Caco-2 (cell line): ENCODE results near the gene HMCN2. TPM values are rescaled to one million over a fixed set of nuclear protein-coding genes. Genes with fewer than 3 reads are reported as not detected.

Experiments used
- BruUV-seq: library from RNA; stranded (reverse); fragments of 400-500 nt; replicated peaks from 2 replicates; lab custom pipeline; 2021; lab: Mats Ljungman, UMichigan
- CTCF ChIA-PET: fragments of 300-600 bp; sonication (Branson Sonifier 250); formaldehyde crosslinking; loops from one replicate; lab custom pipeline; 2022; ENCODE audit warnings: antibody characterized with exemption; lab: Charles Lee
- POLR2A ChIA-PET: fragments of 300-600 bp; sonication (Branson Sonifier 250); formaldehyde crosslinking; loops from one replicate; lab custom pipeline; 2022; ENCODE audit warnings: antibody characterized with exemption; lab: Charles Lee
- DNase-seq, 2 experiments: peaks; one replicate each; pipeline versions ENCODE4 v3.0.0 to v3.0.0-alpha.2; 2020 to 2022
- H3K27me3 ChIP-seq: replicated peaks from 2 replicates; pipeline ENCODE4 v1.6.0; 2011; ENCODE audit warnings: low read length; ENCODE audit not compliant: control insufficient read depth, insufficient read depth
- H3K36me3 ChIP-seq: 2 replicates; pipeline ENCODE4 v1.5.1; 2011; ENCODE audit warnings: low read length; ENCODE audit not compliant: control insufficient read depth, insufficient read depth
- H3K4me1 ChIP-seq: fragments of 250-450 bp; sonication (Bioruptor Pico); 2 replicates; pipeline ENCODE4 v1.5.1; 2020; ENCODE audit warnings: mild to moderate bottlenecking
- H3K4me3 ChIP-seq: 2 replicates; pipeline ENCODE4 v1.5.1; 2011; ENCODE audit warnings: low read depth, mild to moderate bottlenecking, control low read depth, low read length
- H3K9me3 ChIP-seq: fragments of 250-450 bp; sonication (Bioruptor Pico); 2 replicates; pipeline ENCODE4 v1.5.1; 2020; ENCODE audit warnings: mild to moderate bottlenecking, moderate library complexity
- H3K27ac Mint-ChIP-seq: one replicate; pipeline ENCODE4 v1.8.0; 2022; ENCODE audit warnings: mixed read lengths; ENCODE audit not compliant: unreplicated experiment
- H3K27me3 Mint-ChIP-seq: one replicate; pipeline ENCODE4 v1.8.0; 2022; ENCODE audit warnings: mixed read lengths; ENCODE audit not compliant: insufficient read depth, unreplicated experiment
- H3K36me3 Mint-ChIP-seq: one replicate; pipeline ENCODE4 v1.8.0; 2022; ENCODE audit warnings: mild to moderate bottlenecking, mixed read lengths; ENCODE audit not compliant: insufficient read depth, unreplicated experiment
- H3K4me1 Mint-ChIP-seq: one replicate; pipeline ENCODE4 v1.8.0; 2022; ENCODE audit warnings: low read depth, mixed read lengths; ENCODE audit not compliant: unreplicated experiment
- H3K4me3 Mint-ChIP-seq: one replicate; pipeline ENCODE4 v1.8.0; 2022; ENCODE audit warnings: mild to moderate bottlenecking, moderate library complexity, mixed read lengths; ENCODE audit not compliant: unreplicated experiment
- H3K9me3 Mint-ChIP-seq: one replicate; pipeline ENCODE4 v1.8.0; 2022; ENCODE audit warnings: mixed read lengths; ENCODE audit not compliant: unreplicated experiment
- CTCF ChIP-seq, 2 experiments: fragments of 200-600 bp in 1 of 2; IDR thresholded peaks; 1 replicate in 1 of 2; 2 replicates in 1 of 2; pipeline versions ENCODE4 v1.5.1 to v1.8.0; 2011 to 2022; ENCODE audit warnings: antibody characterized with exemption in 1 of 2, control low read depth in 1 of 2, inconsistent platforms in 1 of 2, low read depth in 1 of 2, low read length in 1 of 2, mild to moderate bottlenecking in 1 of 2, moderate library complexity in 1 of 2; ENCODE audit not compliant: insufficient read depth in 1 of 2, severe bottlenecking in 1 of 2, unreplicated experiment in 1 of 2
- intact Hi-C: fragments of 100-400 bp; cut with micrococcal nuclease; formaldehyde crosslinking; loops from one replicate; pipeline ENCODE4 v1.10.0; 2022; ENCODE audit not compliant: unreplicated experiment
- total RNA-seq: library from RNA; stranded (reverse); gene quantifications from 2 replicates; pipeline ENCODE4 v1.2.3, GENCODE V29; 2022

HMCN2 gene
- total RNA-seq, 1 experiment from 2014 or later = 0.41 TPM

DNA sequence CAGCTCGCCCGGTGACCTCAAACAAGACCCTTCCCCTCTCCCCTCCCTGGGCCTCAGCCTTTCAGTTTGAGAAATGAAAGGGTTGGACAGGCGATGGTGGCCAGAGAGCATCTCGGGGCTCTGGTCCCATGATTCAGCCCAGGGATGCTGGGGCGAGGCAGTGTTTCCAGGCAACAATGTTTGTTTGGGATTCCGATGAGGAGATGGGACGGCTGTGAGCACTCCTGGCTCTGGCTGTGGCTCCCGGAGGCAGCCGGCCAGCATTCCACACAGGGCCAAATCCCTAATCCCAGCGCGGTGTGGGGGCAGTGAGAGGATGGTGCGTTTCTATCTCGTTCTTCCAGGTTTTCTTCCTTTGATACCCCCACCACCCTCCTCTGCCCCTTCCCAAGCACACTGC is 66.0 kb downstream of the HMCN2 start:
- no peaks in the 10 kb centered on the region for H3K36me3 ChIP-seq
- Mint-ChIP-seq H3K9me3 (no peaks in the 10 kb centered on the region), H3K36me3 (no peaks in the 10 kb centered on the region), H3K4me3 (no peak overlapping the region), H3K4me1 (no peaks in the 10 kb centered on the region), H3K27me3 (peaks cover 8% of the 10 kb centered on the region), H3K27ac (no peak overlapping the region)
- H3K4me1 ChIP-seq = peaks cover 4% of the 10 kb centered on the region; the same call in 1 of the 2 replicates
- POLR2A ChIA-PET = no interaction called here
- CTCF ChIA-PET = no interaction called here
- TF ChIP-seq CTCF (IDR thresholded peaks at IDR 0.05; ENCODE audit: insufficient read depth in 1 of 2, low read depth in 1 of 2, low read length in 1 of 2, severe bottlenecking in 1 of 2, unreplicated experiment in 1 of 2) = no peak
- H3K4me3 ChIP-seq = no peak overlapping the region
- H3K27me3 ChIP-seq = no peaks in the 10 kb centered on the region
- DNase-seq = peak in 1 of 2 experiments; percentile 24
- H3K9me3 ChIP-seq = no peaks in the 10 kb centered on the region
- intact Hi-C loops = no loop called here
- no TSS peak for BruUV-seq

DNA sequence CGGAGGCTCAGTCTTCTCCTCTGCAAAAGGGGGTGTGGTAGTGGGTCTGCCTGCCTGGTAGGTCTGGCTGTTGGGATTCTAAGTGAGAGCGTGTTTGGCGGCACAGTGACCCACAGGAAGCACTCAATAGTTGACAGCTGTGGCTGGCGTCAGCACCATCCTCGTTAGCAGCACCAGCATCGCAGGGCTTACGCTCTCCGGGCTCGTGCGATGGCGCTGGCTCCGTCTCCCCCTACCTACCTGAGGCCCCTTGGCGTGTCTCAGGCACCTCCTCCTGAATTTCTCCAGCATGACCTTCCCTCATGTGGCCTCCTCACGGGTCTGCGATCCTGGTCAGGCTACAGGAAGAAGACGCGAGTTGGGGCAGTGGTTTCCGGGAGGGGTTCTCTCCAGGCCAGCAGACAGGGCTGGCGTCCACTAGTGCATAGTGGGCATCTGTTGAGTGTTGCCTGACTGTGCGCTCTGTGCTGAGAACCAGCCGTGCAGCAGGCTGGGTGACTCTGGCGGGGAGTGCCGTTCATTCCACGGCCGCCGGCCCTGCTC is 66.9 kb downstream of the HMCN2 start:
- Mint-ChIP-seq H3K27me3 (peaks cover 8% of the 10 kb centered on the region), H3K36me3 (no peaks in the 10 kb centered on the region), H3K9me3 (no peaks in the 10 kb centered on the region), H3K4me1 (no peaks in the 10 kb centered on the region), H3K4me3 (no peak overlapping the region), H3K27ac (no peak overlapping the region)
- no peaks in the 10 kb centered on the region for H3K9me3 ChIP-seq
- no peak for DNase-seq
- H3K36me3 ChIP-seq = no peaks in the 10 kb centered on the region
- intact Hi-C loops = no loop called here
- no peak overlapping the region for H3K4me3 ChIP-seq
- H3K27me3 ChIP-seq = no peaks in the 10 kb centered on the region
- ChIA-PET CTCF (no interaction called here), POLR2A (no interaction called here)
- no peak for TF ChIP-seq CTCF (IDR thresholded peaks at IDR 0.05; ENCODE audit: insufficient read depth in 1 of 2, low read depth in 1 of 2, low read length in 1 of 2, severe bottlenecking in 1 of 2, unreplicated experiment in 1 of 2)
- peaks cover 4% of the 10 kb centered on the region; the same call in 1 of the 2 replicates for H3K4me1 ChIP-seq
- no TSS peak for BruUV-seq

- CTCF ChIA-PET = no interaction called here
- no TSS peak for BruUV-seq
- Mint-ChIP-seq H3K4me3 (no peak overlapping the region), H3K4me1 (no peaks in the 10 kb centered on the region), H3K27ac (no peak overlapping the region), H3K36me3 (no peaks in the 10 kb centered on the region), H3K9me3 (no peaks in the 10 kb centered on the region), H3K27me3 (peaks cover 8% of the 10 kb centered on the region)
- TF ChIP-seq CTCF (IDR thresholded peaks at IDR 0.05; ENCODE audit: insufficient read depth in 1 of 2, low read depth in 1 of 2, low read length in 1 of 2, severe bottlenecking in 1 of 2, unreplicated experiment in 1 of 2) = no peak
- Histone ChIP-seq H3K9me3 (no peaks in the 10 kb centered on the region), H3K4me1 (peaks cover 1% of the 10 kb centered on the region; the same call in 1 of the 2 replicates), H3K4me3 (no peak overlapping the region), H3K36me3 (no peaks in the 10 kb centered on the region), H3K27me3 (no peaks in the 10 kb centered on the region)
- no peak for DNase-seq
- POLR2A ChIA-PET = no interaction called here
- intact Hi-C loops = no loop called here
These were observed 67.6 kb downstream of the HMCN2 start for GRCh38 chr9:130333041-130333711.
